NCI-H2227 (cell line): ENCODE results near the gene CATSPERD.

Experiments
- DNase-seq: peaks from one replicate; lab custom pipeline; 2025; ENCODE audit not compliant: unreplicated experiment; lab: John Stamatoyannopoulos, UW

The CATSPERD gene

GRCh38 chr19:5782945-5783919, 62.8 kb downstream of the CATSPERD start:
- no peak for DNase-seq

GRCh38 chr19:5784581-5785147, 64.2 kb downstream of the CATSPERD start, which contains the start of gene PRR22:
TSS of gene PRR22 (minus strand) at chr19:5784746. CDS start at chr19:5784660, 86 bp downstream.
- no peak for DNase-seq

GRCh38 chr19:5785423-5785822, 65.0 kb downstream of the CATSPERD start:
- no peak for DNase-seq

GRCh38 chr19:5786593-5787408, 66.4 kb downstream of the CATSPERD start:
- no peak for DNase-seq

GRCh38 chr19:5787409-5788182, 67.2 kb downstream of the CATSPERD start:
- DNase-seq = no peak

- no peak for DNase-seq
These were observed 68.0 kb downstream of the CATSPERD start for GRCh38 chr19:5788422-5788821.

- DNase-seq = no peak
These were observed 68.9 kb downstream of the CATSPERD start for GRCh38 chr19:5789351-5789761.

GRCh38 chr19:5789886-5790558, 69.6 kb downstream of the CATSPERD start:
- no peak for DNase-seq

- peak; percentile 96 for DNase-seq
These were observed 70.4 kb downstream of the CATSPERD start, which contains the start of gene DUS3L for GRCh38 chr19:5790559-5791520. TSS of gene DUS3L (minus strand) at chr19:5791163. CDS start at chr19:5791141, 22 bp downstream.

GRCh38 chr19:5792224-5792623, 71.8 kb downstream of the CATSPERD start:
- DNase-seq = no peak

GRCh38 chr19:5793188-5793587, 72.8 kb downstream of the CATSPERD start:
- DNase-seq = no peak

GRCh38 chr19:5795382-5795919, 75.0 kb downstream of the CATSPERD start:
- DNase-seq = no peak

- no peak for DNase-seq
These were observed 77.8 kb downstream of the CATSPERD start for GRCh38 chr19:5798244-5798643.

GRCh38 chr19:5799247-5800241, 79.1 kb downstream of the CATSPERD start:
- DNase-seq = no peak

- DNase-seq = no peak
These were observed 80.2 kb downstream of the CATSPERD start for GRCh38 chr19:5800361-5801270.
